Left cardiac atrium (tissue), 4 donors: ENCODE measurements around the gene NME7. TPM values are rescaled to one million over a fixed set of nuclear protein-coding genes. Genes with fewer than 3 reads are reported as not detected.
"Not testable (repeated sequence)": the region's sequence is repeated elsewhere in the genome, so short reads cannot be mapped to it uniquely, and the experiment has no call there.

Source experiments
- ATAC-seq, 2 donors: fragments of 200-7000 bp; cut with Tn5 transposase; one replicate each; pipeline ENCODE4 v1.9.1; 2020; ENCODE audit warnings: mild to moderate bottlenecking in 2 of 2, moderate library complexity in 2 of 2
- DNase-seq: peaks from one replicate; pipeline ENCODE4 v3.0.0-alpha.2; 2020
- intact Hi-C, 2 donors: fragments of 100-400 bp; cut with DNase I; formaldehyde crosslinking; loops; one replicate each; pipeline versions ENCODE4 v1.14.1 to v1.15.1; 2022 to 2023
- total RNA-seq, 2 donors: library from RNA; stranded (reverse); fragmentation: NEBNext Ultra II Directional; extraction: Animal tissue kit (Norgen Biotek cat#: 25700); gene quantifications; one replicate each; pipeline ENCODE4 v1.2.1, GENCODE V29; 2021
- donor health status: DM: no; HTN: yes; CAD: no.
- donor health status: DM: no; HTN: yes; CAD: no; lungs with severe emphysema.
- donor health status: DM: yes; HTN: yes; CAD: no.
- donor health status: Dilated cardiomyopathy.

The NME7 gene
- total RNA-seq, 2 donors from 2014 or later, result 7.7 to 10.3 TPM

DNA sequence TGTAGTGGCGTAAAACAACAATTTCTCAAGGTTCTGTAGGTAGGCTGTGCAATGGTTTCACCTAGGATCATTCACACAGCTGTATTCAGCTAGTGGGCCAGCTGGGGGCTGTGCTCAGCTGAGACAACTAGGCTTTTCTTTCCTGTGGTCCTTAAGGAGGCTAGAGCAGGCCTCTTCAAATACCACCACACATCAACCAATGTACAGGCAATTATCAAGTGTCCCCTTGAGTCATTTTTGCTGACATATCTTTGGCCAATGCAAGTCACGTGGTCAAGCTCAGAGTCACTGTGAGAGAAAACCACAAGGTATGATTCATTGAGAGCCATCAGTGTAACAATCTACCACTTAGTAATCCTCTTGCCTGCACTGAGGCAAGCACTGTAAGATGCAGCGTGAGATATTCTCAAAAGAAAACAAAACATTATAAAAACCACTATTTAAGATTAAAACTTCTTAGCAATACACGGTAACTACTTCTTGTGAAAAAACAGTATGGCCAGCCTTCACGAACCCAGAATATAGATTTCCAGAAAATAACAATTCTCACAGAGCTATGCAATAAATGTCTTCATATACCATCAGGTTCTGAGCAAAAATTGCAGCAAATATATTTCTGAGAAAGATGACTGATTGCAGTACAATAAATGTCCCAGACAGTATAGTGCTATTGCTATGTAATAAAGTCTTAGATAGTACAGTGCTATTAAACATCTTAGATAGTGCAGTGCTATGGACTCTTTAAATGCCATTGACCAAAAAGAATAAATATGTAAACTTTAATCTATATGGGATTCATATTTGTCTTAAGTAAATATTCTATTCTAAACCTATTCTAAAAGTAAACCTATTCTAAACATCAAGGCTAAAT is 55.3 kb downstream of the NME7 start:
- intact Hi-C loops, result no loop called here
- DNase-seq, result no peak
- peak; percentile 5 to 35 for ATAC-seq

DNA sequence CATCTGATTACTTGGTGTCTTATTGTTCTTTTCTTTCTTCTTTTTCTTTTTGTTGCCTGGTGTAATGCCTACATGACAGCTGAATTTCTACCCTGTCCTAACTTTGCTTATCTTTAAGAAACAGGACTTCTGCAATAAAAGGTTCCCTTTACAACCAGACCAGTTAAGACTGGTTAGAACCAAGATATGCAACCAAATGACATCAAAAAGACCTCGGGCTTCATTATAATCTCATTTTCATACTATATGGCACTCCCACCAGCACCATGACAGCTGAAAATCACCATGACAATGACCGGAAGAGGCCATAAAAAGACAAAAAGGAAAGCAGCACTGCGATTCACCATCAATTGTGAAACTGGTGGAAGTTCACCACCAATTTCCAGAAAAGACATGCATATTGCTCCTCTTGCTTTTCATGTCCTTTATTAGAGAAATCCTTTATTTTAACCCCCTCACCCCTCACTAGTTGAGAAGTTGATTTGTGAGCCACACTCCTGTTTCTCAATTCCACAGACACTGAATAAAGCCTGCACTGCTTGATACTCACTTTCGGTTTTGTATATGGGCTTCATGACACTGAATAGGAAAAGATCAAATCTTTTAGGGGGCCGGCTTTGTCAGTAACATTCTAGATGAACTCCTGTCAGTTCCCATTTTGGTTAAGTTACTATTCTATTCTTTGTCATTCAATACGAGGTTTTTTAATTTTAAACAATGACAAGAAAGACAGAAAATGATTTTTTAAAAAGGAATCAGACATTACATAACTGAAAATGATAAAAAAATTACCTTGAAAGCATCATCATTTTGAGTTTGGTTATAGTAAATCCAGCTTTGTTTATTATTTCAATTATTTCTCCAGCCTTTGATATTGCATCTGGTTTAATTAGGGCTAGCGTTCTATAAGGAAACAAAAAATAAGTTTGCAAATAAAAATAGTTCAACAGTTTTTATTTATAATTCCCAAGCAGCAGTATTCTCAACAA is 58.1 kb downstream of the NME7 start:
- ATAC-seq (no peak), DNase-seq (no peak)
- intact Hi-C loops, result no loop called here

DNA sequence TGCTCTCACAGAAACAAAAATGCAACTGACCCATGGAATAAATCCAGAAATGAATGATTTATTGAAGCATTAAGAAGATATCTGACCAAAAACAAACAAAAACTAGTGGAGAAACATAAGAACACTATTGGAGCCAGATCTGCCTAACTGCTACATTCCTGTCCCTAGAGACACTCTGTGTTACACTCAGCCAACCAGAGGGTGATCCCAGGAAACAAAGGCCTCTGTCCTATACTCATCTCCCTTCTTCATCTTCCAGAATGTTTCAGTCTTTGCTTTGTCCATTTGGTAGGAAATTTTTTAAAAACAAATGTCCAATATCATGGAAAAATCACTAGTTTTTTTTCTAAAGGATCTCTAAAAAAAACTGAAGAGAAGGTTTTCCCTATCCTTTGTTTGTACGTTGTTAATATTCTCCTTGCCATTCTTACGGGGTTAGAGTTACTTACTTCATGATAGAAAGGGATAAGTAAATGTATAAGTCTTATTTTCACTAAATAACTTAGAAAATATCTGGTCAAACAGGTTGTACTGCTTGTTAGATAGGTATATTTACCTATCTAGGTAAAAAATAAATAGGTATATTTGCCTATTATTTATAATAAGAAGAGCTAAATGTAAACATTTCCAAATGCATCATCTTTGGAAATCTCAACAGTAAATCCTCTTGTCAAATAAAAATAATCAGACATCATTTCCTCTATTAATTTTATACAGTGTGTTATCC is 59.1 kb downstream of the NME7 start:
- intact Hi-C loops, result no loop called here
- no peak for DNase-seq
- ATAC-seq, result no peak

DNA sequence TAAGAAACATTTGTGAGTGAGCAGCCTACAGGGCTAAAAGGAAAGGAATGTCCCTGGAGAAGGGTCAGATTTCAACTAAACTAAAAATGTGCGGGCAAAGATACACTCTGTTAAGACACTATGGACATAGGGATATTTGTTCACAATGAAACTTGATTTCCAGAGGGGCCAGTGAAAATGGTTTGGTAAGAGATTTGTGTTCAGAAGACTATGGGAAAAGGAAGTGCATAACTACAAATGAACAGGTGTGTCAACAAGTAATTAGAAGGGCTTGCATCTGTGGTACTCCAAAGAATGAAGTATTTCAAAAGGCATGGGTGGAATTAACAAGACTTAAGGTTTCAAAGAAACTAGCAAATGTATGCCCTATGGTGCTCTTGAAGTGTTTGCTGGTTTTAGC is 60.4 kb downstream of the NME7 start:
- DNase-seq (no peak), ATAC-seq (no peak)
- intact Hi-C loops, result no loop called here

DNA sequence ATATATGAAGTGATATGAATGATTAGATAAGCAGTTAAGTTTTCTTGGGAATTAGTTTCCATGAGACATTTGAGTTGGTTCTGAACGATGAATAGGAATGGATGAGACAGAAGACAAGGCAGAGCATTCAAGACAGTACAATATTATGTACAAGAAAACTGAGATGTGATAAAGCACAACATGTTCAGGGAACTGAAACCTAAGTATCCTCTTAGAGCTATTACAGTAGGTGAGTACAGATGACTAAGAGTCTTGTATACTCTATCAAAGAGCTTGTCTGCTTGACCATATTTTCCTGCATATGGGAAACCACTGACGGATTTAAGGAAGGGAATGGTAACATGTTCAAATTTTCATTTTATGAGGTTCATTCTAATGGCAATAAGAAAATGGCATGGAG is 61.6 kb downstream of the NME7 start:
- intact Hi-C loops, result no loop called here
- ATAC-seq (no peak), DNase-seq (no peak)

DNA sequence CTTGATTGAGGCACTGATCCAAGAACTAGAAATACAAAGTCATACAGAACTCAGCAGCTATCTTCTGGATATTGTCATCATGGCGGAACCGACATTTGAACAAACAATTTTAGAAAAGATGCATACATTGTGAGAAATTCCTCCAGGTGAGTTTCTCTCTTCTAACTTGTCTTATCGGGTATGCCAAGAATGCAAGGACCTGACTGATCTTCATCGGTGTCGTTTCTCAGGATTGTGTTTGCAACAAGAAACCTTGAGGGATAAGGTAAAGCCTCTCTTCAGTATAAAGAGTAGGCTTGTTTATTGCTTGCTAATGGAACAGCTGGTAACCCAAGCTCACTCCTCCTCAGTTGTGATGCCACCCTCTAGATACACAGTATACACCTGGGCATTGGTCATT is 62.2 kb downstream of the NME7 start:
- ATAC-seq, result no peak
- intact Hi-C loops, result no loop called here
- no peak for DNase-seq

DNA sequence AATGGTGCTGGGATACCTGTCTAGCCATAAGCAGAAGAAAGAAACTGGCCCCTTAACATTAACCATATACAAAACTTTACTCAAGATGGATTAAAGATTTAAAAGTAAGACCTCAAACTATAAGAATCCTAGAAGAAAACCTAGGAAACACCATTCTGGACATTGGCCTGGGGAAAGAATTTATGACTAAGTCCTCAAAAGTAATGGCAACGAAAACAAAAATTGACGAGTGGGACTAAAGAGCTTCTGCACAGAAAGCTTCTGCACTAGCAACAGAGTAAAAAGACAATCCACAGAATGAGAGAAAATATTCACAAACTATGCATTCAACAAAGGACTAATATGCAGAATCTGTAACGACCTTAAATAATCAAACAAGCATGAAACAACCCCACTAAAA is 66.7 kb downstream of the NME7 start:
- intact Hi-C loops, result no loop called here
- DNase-seq (no peak), ATAC-seq (no peak)

DNA sequence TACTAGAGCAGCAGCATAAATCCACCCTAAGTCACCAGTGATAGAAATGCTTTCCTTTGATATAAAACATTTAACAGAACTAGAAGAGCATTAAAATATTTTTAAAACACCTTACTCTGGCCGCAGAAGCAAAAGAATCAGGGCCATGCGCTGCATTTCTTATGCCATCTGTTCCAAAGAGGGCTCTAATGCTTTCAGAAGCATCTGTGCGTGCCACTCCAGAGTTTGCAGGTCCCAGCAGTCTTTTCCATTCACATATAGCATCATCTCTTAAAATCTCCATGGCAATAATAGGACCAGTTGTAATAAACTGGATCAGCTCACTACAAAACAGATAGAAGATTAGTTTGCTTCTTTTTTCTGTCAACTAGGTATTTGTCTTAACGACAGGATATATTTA is 69.2 kb downstream of the NME7 start:
- DNase-seq (no peak), ATAC-seq (no peak)
- intact Hi-C loops, result loop anchor here in 1 of 2 donors (10.0 kb wide), 1 partner anchor 54 kb away; no protein-coding TSS in a partner anchor

DNA sequence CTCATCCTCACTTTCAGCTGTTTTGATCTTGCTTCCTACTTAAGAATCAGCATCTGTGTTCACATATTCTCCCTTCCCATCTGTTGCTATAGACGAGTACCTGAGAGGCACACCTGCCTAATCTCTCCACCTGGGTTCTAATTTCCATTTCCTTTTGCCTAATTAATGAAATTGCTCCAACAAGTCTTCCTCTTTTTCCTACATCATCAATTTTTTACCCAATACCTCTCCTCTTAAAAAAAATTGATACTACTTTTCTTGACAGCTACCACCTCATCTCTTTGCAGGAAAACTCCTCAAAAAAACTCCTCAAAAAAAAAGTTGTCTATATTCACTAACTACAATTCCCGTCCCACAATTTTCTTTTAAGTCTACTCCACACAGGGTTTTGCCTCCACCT is 71.8 kb downstream of the NME7 start:
- ATAC-seq (no peak), DNase-seq (no peak)
- intact Hi-C loops, result loop anchor here in 1 of 2 donors (10.0 kb wide), 1 partner anchor 51 kb away; no protein-coding TSS in a partner anchor

DNA sequence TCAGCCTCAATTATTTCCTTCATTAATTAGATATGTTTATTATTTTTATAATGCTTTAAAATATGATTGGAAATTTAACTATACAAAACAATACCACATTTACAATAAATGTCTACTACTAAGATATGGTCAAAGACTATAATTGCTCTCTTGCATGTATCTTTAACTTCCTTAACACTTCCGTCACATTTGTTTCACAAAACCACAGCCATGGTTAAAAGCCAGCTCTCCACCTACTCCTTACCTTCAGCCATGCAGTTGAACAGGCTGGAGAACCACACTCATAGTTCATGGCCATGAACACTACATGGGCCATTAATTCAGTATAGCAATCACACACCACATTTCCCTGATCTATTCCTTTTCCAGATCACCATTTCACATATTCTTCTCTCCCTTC is 72.2 kb downstream of the NME7 start:
- ATAC-seq, result no peak
- intact Hi-C loops, result loop anchor here in 1 of 2 donors (10.0 kb wide), 1 partner anchor 51 kb away; no protein-coding TSS in a partner anchor
- no peak for DNase-seq

DNA sequence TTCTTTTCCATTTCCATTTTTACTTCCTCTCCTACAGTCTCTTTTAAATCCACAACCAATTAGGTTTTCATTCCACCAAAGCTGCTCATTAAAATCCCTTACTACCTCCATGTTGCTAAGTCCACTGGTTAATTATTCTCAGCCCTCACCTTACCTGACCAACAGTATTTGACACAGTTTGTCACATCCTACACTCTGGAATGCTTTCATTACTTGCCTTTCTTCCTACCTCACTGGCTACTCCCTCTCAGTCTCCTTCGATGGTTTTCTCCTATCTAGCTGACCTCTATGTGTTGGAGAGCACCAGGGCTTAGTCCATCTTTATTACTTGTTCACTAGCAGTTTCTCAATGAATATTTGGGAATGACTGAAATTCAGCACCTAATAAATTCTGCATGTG is 78.6 kb downstream of the NME7 start:
- DNase-seq (no peak), ATAC-seq (no peak)
- intact Hi-C loops, result no loop called here

DNA sequence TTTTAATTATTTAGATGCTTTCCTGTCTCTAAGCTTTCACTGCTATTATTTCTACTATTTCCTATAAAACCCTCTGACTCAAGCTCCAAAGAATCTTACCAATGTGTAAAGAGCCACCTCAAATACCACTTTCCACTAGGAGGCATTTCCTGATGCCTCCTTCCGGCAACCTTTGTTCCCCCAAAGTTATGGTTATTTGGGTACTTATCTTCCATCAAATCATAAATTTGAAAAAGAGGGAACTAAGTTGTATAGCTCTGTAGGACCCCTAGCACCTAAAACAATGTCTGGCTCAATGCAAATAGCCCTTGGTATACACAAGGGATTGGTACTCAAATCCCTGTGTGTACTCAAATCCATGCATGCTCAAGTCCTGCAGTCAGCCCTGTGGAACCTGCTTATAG is 79.6 kb downstream of the NME7 start:
- intact Hi-C loops, result no loop called here
- no peak for DNase-seq
- no peak for ATAC-seq

DNA sequence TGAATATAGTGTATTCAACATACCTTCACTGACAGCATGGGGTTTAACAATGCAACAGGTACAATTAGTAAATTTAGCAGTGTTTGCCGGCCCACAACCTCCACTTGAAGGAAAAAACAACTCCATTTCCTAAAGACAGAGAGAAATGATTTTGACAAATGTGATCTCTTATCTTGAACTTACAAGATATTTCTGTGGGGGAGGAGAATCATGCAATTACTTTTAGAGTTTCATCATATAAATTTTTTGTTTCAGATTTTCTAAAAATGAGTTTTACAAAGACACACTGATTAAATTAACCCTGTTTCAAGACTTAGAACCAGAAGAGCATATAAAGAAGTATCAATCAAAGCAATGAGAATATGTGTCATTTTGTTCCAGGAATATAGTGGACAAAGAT is 80.3 kb downstream of the NME7 start:
- ATAC-seq, result no peak
- intact Hi-C loops, result no loop called here
- DNase-seq, result no peak

DNA sequence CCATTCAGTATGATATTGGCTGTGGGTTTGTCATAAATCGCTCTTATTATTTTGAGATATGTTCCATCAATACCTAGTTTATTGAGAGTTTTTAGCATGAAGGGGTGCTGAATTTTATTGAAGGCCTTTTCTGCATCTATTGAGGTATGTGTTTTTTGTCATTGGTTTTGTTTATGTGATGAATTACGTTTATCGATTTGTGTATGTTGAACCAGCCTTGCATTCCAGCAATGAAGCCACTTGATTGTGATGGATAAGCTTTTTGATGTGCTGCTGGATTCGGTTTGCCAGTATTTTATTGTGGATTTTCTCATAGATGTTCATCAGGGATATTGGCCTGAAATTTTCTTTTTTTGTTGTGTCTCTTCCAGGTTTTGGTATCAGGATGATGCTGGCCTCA is 86.0 kb downstream of the NME7 start:
- DNase-seq, intact Hi-C loops, ATAC-seq: not testable (repeated sequence)

DNA sequence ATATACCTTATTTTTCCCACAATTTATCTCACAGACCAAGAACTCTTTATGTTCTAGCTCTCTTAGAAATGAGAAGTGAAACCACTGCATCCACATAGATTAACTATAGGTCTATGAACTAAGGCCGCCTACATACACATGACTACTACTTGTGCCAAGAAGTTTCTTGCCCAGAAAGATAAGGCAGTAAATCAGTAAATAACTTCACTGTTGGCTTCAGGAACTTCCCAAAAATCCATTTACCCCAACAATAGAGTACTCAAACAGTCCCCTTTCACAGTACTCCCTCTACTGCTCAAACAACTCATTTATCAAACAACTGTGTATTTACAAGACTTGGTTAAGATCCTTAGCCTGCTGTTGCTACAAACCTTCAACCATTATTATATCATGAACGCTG is 96.5 kb downstream of the NME7 start:
- DNase-seq (no peak), ATAC-seq (peak in 1 of 2 donors; percentile 57)
- intact Hi-C loops, result no loop called here

DNA sequence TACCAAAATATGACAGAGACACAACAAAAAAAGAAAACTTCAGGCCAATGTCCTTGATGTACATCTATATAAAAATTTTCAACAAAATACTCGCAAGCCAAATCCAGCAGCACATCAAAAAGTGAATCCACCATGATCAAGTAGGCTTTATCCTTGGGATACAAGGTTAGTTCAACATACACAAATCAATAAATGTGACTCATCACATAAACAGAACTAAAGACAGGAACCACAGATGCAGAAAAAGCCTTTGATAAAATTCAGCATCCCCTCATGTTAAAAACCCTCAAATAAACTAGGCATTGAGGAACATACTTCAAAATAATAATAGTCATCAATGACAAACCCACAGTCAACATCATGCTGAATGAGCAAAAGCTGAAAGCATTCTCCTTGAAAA is 101.5 kb downstream of the NME7 start:
- ATAC-seq, result no peak
- no peak for DNase-seq
- intact Hi-C loops, result no loop called here

DNA sequence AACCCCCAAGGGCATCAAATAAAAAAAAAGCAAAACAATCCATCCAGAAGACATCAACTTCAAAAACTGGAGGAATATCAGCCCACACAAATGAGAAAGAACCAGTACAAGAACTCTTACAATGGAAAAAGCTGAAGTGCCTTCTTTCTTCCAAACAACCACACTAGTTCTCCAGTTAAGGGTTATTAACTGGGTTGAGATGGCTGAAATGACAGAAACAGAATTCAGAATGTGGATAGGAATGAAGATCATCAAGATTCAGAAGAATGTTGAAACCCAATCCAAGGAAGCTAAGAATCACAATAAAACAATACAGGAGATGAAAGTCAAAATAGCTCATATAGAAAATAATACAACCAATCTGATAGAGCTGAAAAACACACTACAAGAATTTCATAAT is 104.5 kb downstream of the NME7 start:
- intact Hi-C loops, result no loop called here
- DNase-seq (no peak), ATAC-seq (no peak)

DNA sequence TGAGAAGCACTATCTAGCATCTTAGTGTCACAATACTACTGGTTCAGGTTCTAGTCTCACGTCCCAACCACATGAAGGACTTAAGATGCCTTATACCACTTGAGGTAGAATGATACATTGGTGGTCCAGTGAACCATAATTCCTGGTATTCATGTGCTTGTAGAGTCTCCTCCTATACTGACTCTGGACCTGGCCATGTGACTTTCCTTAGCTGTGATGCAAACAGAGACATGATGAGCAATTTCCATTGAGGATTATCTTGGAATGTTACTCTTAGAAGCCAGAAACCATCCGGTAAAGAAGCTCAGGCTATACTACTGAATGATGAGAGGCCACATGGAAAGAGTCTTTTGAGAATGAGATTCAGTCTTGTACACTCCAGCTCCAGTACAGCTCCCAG is 105.7 kb downstream of the NME7 start:
- intact Hi-C loops, result no loop called here
- ATAC-seq, result no peak
- DNase-seq, result no peak

DNA sequence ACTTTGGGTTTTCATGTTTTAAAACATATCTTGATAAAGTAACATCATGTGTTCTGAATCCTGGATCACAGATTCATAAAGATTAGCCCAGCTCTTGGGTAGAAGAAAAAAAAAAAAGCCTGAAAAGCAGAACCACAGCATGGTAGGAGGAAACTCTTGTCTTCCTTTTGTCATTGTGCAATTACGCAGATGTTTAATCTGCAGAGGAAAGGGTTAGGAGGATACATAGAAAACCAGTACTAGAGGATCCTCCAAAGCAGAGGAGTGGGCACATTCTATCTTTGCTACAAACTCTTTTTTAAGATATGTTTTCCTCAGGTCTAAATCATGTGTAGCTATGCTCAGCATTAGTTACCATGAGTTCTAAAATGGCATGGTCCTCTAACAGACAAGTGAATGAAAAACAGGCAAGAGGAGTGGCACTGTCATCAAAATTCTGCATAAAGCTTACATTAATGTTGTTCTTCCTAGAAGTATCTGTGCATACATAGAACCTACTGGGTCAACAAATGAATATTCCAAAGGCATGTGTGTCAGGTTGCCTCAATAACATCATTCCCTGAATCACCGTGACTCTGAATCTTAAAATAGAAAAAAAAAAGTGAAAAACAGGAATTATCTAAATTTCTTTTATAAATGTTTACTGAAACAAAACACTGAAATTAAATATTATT is 107.0 kb downstream of the NME7 start:
- no peak for ATAC-seq
- intact Hi-C loops, result no loop called here
- no peak for DNase-seq
